ENCODE measurements around the gene PFDN4. TPM values are rescaled to one million over a fixed set of nuclear protein-coding genes. Genes with fewer than 3 reads are reported as not detected.

Gene PFDN4
- polyA plus RNA-seq, 2 donors, result 43.8 to 48.3 TPM

Other genes starting within 250 kb of the PFDN4 start
- 1 to 10 TPM; 4.7 to 9.0 TPM for gene BCAS1, start 137.5 kb upstream of the PFDN4 start, polyA plus RNA-seq
- gene CYP24A1, start 34.1 kb upstream of the PFDN4 start, polyA plus RNA-seq, result 1 to 10 TPM in 1 of 2 donors, under 1 TPM in 1; 0.39 to 1.6 TPM